Pancreas (tissue), 8 donors: Measurements from ENCODE around the gene RNF39. TPM values are rescaled to one million over a fixed set of nuclear protein-coding genes. Genes with fewer than 3 reads are reported as not detected.

Experiments used
- polyA plus RNA-seq, 2 donors: library from polyadenylated mRNA; stranded (reverse); fragments of 200-250 nt; gene quantifications; one replicate each; pipeline ENCODE4 v1.2.3, GENCODE V29; 2013
- total RNA-seq, 6 donors: library from RNA; stranded (reverse); fragmentation: NEBNext Ultra II Directional in 4 of 6; extraction: Animal tissue kit (Norgen Biotek cat#: 25700) in 4 of 6; gene quantifications; one replicate each; pipeline versions ENCODE4 v1.2.1 to v1.2.4, GENCODE V29; 2021 to 2023
- donor health status: healthy with polysubstance abuse.
- donor health status: DM: no; HTN: no; CAD: no; lungs with moderate emphysema.
- donor health status: DM: no; HTN: no; CAD: no.
- donor health status: Bipolar disorder and iron deficiency.
- donor health status: DM: yes; HTN: yes; CAD: no.
- donor health status: DM: no; HTN: no; CAD: no.
- donor health status: DM: no; HTN: no; CAD: no.
- donor health status: DM: yes; HTN: yes; CAD: no.

Gene RNF39
- total and polyA plus RNA-seq, 8 donors, result 0.18 to 1.3 (median 0.55) TPM

Other genes starting within 250 kb of the RNF39 start
- gene HLA-G, start 247.9 kb downstream of the RNF39 start, total RNA-seq, result under 1 TPM in 5 of 6 donors, not detected in 1; 0.12 to 0.52 (median 0.28) TPM
- gene HLA-G, start 247.9 kb downstream of the RNF39 start, polyA plus RNA-seq, result under 1 TPM in 1 of 2 donors, not detected in 1; 0.15 TPM
- 100 to 1,000 TPM in 2 of 6 donors, 10 to 100 TPM in 4; 63.7 to 374 (median 79.2) TPM for gene HLA-A, start 133.2 kb downstream of the RNF39 start, total RNA-seq
- gene HLA-A, start 133.2 kb downstream of the RNF39 start, polyA plus RNA-seq, result 100 to 1,000 TPM; 220 to 350 TPM
- 10 to 100 TPM; 12.5 to 19.3 (median 13.5) TPM for gene POLR1H, start 14.5 kb downstream of the RNF39 start, total RNA-seq
- 10 to 100 TPM; 20.7 to 29.8 TPM for gene POLR1H, start 14.5 kb downstream of the RNF39 start, polyA plus RNA-seq
- 10 to 100 TPM; 17.9 to 35.6 (median 23.8) TPM for gene PPP1R11, start 8.6 kb downstream of the RNF39 start, total RNA-seq
- gene PPP1R11, start 8.6 kb downstream of the RNF39 start, polyA plus RNA-seq, result 10 to 100 TPM; 20.8 to 36.9 TPM
- under 1 TPM in 5 of 6 donors, not detected in 1; 0.14 to 0.22 (median 0.16) TPM for gene TRIM31, start 37.3 kb upstream of the RNF39 start, total RNA-seq
- under 1 TPM; 0.15 to 0.19 TPM for gene TRIM31, start 37.3 kb upstream of the RNF39 start, polyA plus RNA-seq
- not detected for gene TRIM40, start 60.4 kb upstream of the RNF39 start, total RNA-seq
- not detected for gene TRIM40, start 60.4 kb upstream of the RNF39 start, polyA plus RNA-seq
- gene TRIM10, start 85.4 kb upstream of the RNF39 start, total RNA-seq, result under 1 TPM in 1 of 6 donors, not detected in 5; 0.03 TPM
- gene TRIM10, start 85.4 kb upstream of the RNF39 start, polyA plus RNA-seq, result under 1 TPM in 1 of 2 donors, not detected in 1; 0.02 TPM
- gene TRIM15, start 87.8 kb upstream of the RNF39 start, total RNA-seq, result under 1 TPM in 4 of 6 donors, not detected in 2; 0.12 to 0.35 (median 0.20) TPM
- gene TRIM15, start 87.8 kb upstream of the RNF39 start, polyA plus RNA-seq, result under 1 TPM in 1 of 2 donors, not detected in 1; 0.16 TPM
- gene TRIM26, start 137.6 kb upstream of the RNF39 start, total RNA-seq, result 10 to 100 TPM; 12.1 to 25.3 (median 18.7) TPM
- 10 to 100 TPM; 24.6 to 25.8 TPM for gene TRIM26, start 137.6 kb upstream of the RNF39 start, polyA plus RNA-seq